Measurements from ENCODE around the gene MYO15B. TPM values are rescaled to one million over a fixed set of nuclear protein-coding genes. Genes with fewer than 3 reads are reported as not detected.

The MYO15B gene
- polyA plus RNA-seq, 1 donor from 2014 or later: 2.4 TPM

DNA sequence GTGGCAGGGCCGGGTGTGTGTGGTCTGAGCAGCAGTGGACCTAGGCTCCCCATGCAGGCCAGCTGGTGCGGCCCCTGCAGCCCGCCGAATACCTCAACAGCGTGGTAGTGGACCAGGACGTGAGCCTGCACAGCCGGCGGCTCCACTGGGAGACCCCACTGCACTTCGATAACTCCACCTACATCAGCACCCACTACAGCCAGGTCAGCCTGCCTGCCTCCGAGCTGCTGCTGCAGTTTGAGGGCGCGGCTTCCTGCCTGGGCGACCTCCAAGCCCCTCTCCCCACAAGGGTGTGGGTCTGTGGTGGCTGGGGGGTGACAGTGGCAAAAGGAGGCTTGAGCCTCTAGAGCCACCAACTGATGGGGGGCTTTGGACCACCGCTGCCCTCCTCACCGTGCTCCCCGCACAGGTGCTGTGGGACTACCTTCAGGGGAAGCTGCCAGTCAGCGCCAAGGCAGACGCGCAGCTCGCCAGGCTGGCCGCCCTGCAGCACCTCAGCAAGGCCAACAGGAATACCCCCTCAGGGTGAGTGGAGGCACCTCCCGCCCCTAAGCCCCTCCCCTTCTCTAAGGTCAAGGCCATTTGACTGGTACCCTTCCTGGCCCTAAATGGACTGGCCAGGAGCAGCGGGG, 37.2 kb downstream of the MYO15B start:
- Histone ChIP-seq H3K9me3 (ENCODE audit: low read length) (no peaks in the 10 kb centered on the region), H3K9me2 (ENCODE audit: insufficient read depth, low read length) (no peaks in the 10 kb centered on the region), H2AFZ (ENCODE audit: low read depth, low read length) (no peak overlapping the region), H3K27ac (ENCODE audit: low read length) (no peak overlapping the region), H3K4me2 (ENCODE audit: low read length) (no peak overlapping the region), H4K20me1 (ENCODE audit: insufficient read depth) (no peaks in the 10 kb centered on the region), H3K27me3 (ENCODE audit: insufficient read depth, low read depth, low read length) (no peaks in the 10 kb centered on the region), H3K9ac (ENCODE audit: low read length) (no peak overlapping the region), H3K79me2 (replicated peaks; ENCODE audit: insufficient read depth, low read length) (no peaks in the 10 kb centered on the region), H3K4me3 (ENCODE audit: low read length) (no peak overlapping the region), H3K36me3 (ENCODE audit: insufficient read depth, low read length) (no peaks in the 10 kb centered on the region), H3F3A (ENCODE audit: insufficient read depth, low read length, poor library complexity, severe bottlenecking) (no peaks in the 10 kb centered on the region)
- TF ChIP-seq, protein P1, sequence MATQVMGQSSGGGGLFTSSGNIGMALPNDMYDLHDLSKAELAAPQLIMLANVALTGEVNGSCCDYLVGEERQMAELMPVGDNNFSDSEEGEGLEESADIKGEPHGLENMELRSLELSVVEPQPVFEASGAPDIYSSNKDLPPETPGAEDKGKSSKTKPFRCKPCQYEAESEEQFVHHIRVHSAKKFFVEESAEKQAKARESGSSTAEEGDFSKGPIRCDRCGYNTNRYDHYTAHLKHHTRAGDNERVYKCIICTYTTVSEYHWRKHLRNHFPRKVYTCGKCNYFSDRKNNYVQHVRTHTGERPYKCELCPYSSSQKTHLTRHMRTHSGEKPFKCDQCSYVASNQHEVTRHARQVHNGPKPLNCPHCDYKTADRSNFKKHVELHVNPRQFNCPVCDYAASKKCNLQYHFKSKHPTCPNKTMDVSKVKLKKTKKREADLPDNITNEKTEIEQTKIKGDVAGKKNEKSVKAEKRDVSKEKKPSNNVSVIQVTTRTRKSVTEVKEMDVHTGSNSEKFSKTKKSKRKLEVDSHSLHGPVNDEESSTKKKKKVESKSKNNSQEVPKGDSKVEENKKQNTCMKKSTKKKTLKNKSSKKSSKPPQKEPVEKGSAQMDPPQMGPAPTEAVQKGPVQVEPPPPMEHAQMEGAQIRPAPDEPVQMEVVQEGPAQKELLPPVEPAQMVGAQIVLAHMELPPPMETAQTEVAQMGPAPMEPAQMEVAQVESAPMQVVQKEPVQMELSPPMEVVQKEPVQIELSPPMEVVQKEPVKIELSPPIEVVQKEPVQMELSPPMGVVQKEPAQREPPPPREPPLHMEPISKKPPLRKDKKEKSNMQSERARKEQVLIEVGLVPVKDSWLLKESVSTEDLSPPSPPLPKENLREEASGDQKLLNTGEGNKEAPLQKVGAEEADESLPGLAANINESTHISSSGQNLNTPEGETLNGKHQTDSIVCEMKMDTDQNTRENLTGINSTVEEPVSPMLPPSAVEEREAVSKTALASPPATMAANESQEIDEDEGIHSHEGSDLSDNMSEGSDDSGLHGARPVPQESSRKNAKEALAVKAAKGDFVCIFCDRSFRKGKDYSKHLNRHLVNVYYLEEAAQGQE (IDR thresholded peaks at IDR 0.05; ENCODE audit: borderline replicate concordance): no peak
- TF ChIP-seq, protein P2, sequence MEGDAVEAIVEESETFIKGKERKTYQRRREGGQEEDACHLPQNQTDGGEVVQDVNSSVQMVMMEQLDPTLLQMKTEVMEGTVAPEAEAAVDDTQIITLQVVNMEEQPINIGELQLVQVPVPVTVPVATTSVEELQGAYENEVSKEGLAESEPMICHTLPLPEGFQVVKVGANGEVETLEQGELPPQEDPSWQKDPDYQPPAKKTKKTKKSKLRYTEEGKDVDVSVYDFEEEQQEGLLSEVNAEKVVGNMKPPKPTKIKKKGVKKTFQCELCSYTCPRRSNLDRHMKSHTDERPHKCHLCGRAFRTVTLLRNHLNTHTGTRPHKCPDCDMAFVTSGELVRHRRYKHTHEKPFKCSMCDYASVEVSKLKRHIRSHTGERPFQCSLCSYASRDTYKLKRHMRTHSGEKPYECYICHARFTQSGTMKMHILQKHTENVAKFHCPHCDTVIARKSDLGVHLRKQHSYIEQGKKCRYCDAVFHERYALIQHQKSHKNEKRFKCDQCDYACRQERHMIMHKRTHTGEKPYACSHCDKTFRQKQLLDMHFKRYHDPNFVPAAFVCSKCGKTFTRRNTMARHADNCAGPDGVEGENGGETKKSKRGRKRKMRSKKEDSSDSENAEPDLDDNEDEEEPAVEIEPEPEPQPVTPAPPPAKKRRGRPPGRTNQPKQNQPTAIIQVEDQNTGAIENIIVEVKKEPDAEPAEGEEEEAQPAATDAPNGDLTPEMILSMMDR (IDR thresholded peaks at IDR 0.05; ENCODE audit: poor library complexity, severe bottlenecking): no peak
- TF ChIP-seq TAF1 (IDR thresholded peaks at IDR 0.05; ENCODE audit: low read depth) (no peak), RAD21 (conservative IDR thresholded peaks at IDR 0.05) (no peak), EZH2 (IDR thresholded peaks at IDR 0.05; ENCODE audit: borderline replicate concordance, insufficient read depth, low read length, poor library complexity, severe bottlenecking) (no peak), MXI1 (conservative IDR thresholded peaks at IDR 0.05; ENCODE audit: poor library complexity, severe bottlenecking) (no peak), EP300 (conservative IDR thresholded peaks at IDR 0.05; ENCODE audit: poor library complexity, severe bottlenecking) (no peak), POLR2AphosphoS5 (IDR thresholded peaks at IDR 0.05) (no peak), SMC3 (conservative IDR thresholded peaks at IDR 0.05; ENCODE audit: poor library complexity) (no peak)

DNA sequence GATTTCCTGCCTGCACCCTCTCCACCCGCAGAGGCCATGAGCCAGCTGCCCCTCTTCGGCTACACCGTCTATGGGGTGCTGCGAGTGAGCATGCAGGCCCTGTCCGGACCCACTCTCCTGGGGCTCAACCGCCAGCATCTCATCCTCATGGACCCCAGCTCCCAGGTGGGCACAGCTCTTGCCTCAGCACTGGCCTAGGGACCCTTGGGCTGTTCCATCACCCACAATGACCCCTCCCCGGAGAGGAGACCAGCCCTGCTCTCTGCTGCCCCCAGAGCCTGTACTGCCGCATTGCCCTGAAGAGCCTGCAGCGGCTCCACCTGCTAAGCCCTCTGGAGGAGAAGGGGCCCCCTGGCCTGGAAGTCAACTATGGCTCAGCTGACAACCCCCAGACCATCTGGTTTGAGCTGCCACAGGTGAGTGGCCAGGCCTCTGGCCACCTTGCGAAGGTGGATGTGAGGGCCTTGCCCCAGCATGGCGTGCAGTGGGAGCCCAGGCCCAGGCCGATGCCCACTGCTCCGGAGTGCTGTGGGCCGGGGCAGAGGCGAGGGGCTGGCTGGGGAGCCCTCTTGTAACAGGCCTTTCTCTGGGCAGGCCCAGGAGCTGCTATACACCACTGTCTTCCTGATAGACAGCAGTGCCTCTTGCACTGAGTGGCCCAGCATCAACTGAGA, 38.4 kb downstream of the MYO15B start:
- no peaks in the 10 kb centered on the region for H3F3A ChIP-seq (ENCODE audit: insufficient read depth, low read length, poor library complexity, severe bottlenecking)
- TF ChIP-seq, protein P2 (IDR thresholded peaks at IDR 0.05; ENCODE audit: poor library complexity, severe bottlenecking): peak; percentile 55
- TF ChIP-seq SMC3 (conservative IDR thresholded peaks at IDR 0.05; ENCODE audit: poor library complexity) (no peak), TAF1 (IDR thresholded peaks at IDR 0.05; ENCODE audit: low read depth) (no peak)
- H3K9me3 ChIP-seq (ENCODE audit: low read length): no peaks in the 10 kb centered on the region
- no peaks in the 10 kb centered on the region for H3K27me3 ChIP-seq (ENCODE audit: insufficient read depth, low read depth, low read length)
- no peaks in the 10 kb centered on the region for H4K20me1 ChIP-seq (ENCODE audit: insufficient read depth)
- no peak overlapping the region for H3K27ac ChIP-seq (ENCODE audit: low read length)
- no peak overlapping the region for H3K9ac ChIP-seq (ENCODE audit: low read length)
- no peaks in the 10 kb centered on the region for H3K36me3 ChIP-seq (ENCODE audit: insufficient read depth, low read length)
- H3K4me2 ChIP-seq (ENCODE audit: low read length): no peak overlapping the region
- no peak overlapping the region for H3K4me3 ChIP-seq (ENCODE audit: low read length)
- H3K79me2 ChIP-seq (replicated peaks; ENCODE audit: insufficient read depth, low read length): no peaks in the 10 kb centered on the region
- no peak overlapping the region for H2AFZ ChIP-seq (ENCODE audit: low read depth, low read length)
- no peaks in the 10 kb centered on the region for H3K9me2 ChIP-seq (ENCODE audit: insufficient read depth, low read length)
